Neural cell (in vitro differentiated cells): ENCODE results near the gene HOMER2.

Experiments
- EP300 ChIP-seq: fragments of 450-650 bp; conservative IDR thresholded peaks from 2 replicates; pipeline ENCODE4 v1.6.1; 2014; ENCODE audit warnings: antibody characterized with exemption, mild to moderate bottlenecking, moderate library complexity; ENCODE audit not compliant: poor library complexity, severe bottlenecking
- EZH2 ChIP-seq: fragments of 200-600, 300-800 bp; shearing (Covaris generic), sonication (generic); IDR thresholded peaks from 2 replicates; pipeline ENCODE4 v1.6.1; 2014; ENCODE audit warnings: antibody characterized with exemption, low read length, borderline replicate concordance, mild to moderate bottlenecking; ENCODE audit not compliant: insufficient read depth, poor library complexity, severe bottlenecking
- MXI1 ChIP-seq: fragments of 450-650 bp; conservative IDR thresholded peaks from 2 replicates; pipeline ENCODE4 v1.6.1; 2014; ENCODE audit warnings: antibody characterized with exemption, mild to moderate bottlenecking; ENCODE audit not compliant: poor library complexity, severe bottlenecking
- POLR2AphosphoS5 ChIP-seq: IDR thresholded peaks from 2 replicates; pipeline ENCODE4 v1.6.1; 2012
- RAD21 ChIP-seq: fragments of 450-650 bp; conservative IDR thresholded peaks from 2 replicates; pipeline ENCODE4 v1.6.1; 2014; ENCODE audit warnings: antibody characterized with exemption, mild to moderate bottlenecking, moderate library complexity
- SMC3 ChIP-seq: fragments of 450-650 bp; conservative IDR thresholded peaks from 2 replicates; pipeline ENCODE4 v1.6.1; 2014; ENCODE audit warnings: antibody characterized with exemption, mild to moderate bottlenecking, moderate library complexity; ENCODE audit not compliant: poor library complexity
- TF ChIP-seq, protein P1 (sequence below): fragments of 450-650 bp; IDR thresholded peaks from 2 replicates; pipeline ENCODE4 v1.5.1; 2014; ENCODE audit warnings: antibody characterized with exemption, mild to moderate bottlenecking, moderate library complexity; ENCODE audit not compliant: poor library complexity, severe bottlenecking
- TF ChIP-seq, protein P2 (sequence below): IDR thresholded peaks from 2 replicates; pipeline ENCODE4 v1.6.1; 2012; ENCODE audit warnings: borderline replicate concordance

DNA sequence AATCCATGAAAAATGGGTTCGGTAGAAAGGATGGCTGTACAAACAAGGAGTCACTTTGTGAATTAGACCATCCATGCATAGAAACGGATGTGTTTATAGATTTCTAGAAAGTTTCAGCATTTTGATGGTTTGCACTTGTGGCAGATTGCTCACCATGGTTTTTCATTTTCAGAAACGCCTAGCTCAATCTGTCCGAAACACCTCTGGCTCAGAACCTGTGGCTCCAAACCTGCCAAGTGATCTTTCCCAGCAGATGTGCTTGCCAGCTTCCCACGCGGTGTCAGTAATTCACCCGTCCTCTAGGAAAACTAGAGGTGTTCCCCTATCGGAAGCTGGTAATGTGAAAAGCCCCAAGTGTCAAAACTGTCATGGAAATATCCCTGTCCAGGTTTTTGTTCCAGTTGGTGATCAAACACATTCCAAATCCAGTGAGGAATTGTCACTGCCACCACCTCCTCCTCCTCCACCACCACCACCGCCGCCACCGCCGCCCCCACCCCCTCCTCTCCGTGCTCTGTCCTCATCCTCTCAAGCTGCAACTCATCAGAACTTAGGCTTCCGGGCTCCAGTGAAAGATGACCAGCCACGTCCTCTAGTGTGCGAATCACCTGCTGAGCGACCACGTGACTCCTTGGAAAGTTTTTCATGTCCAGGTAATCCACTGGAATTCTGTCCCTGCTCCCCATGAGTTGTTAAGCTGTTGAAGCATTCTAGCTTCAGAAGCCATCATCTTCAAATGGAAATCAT, 121.9 kb downstream of the HOMER2 start:
- TF ChIP-seq, protein P1, sequence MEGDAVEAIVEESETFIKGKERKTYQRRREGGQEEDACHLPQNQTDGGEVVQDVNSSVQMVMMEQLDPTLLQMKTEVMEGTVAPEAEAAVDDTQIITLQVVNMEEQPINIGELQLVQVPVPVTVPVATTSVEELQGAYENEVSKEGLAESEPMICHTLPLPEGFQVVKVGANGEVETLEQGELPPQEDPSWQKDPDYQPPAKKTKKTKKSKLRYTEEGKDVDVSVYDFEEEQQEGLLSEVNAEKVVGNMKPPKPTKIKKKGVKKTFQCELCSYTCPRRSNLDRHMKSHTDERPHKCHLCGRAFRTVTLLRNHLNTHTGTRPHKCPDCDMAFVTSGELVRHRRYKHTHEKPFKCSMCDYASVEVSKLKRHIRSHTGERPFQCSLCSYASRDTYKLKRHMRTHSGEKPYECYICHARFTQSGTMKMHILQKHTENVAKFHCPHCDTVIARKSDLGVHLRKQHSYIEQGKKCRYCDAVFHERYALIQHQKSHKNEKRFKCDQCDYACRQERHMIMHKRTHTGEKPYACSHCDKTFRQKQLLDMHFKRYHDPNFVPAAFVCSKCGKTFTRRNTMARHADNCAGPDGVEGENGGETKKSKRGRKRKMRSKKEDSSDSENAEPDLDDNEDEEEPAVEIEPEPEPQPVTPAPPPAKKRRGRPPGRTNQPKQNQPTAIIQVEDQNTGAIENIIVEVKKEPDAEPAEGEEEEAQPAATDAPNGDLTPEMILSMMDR = no peak
- TF ChIP-seq RAD21 = no peak
- TF ChIP-seq POLR2AphosphoS5 = no peak
- no peak for TF ChIP-seq EP300
- TF ChIP-seq, protein P2, sequence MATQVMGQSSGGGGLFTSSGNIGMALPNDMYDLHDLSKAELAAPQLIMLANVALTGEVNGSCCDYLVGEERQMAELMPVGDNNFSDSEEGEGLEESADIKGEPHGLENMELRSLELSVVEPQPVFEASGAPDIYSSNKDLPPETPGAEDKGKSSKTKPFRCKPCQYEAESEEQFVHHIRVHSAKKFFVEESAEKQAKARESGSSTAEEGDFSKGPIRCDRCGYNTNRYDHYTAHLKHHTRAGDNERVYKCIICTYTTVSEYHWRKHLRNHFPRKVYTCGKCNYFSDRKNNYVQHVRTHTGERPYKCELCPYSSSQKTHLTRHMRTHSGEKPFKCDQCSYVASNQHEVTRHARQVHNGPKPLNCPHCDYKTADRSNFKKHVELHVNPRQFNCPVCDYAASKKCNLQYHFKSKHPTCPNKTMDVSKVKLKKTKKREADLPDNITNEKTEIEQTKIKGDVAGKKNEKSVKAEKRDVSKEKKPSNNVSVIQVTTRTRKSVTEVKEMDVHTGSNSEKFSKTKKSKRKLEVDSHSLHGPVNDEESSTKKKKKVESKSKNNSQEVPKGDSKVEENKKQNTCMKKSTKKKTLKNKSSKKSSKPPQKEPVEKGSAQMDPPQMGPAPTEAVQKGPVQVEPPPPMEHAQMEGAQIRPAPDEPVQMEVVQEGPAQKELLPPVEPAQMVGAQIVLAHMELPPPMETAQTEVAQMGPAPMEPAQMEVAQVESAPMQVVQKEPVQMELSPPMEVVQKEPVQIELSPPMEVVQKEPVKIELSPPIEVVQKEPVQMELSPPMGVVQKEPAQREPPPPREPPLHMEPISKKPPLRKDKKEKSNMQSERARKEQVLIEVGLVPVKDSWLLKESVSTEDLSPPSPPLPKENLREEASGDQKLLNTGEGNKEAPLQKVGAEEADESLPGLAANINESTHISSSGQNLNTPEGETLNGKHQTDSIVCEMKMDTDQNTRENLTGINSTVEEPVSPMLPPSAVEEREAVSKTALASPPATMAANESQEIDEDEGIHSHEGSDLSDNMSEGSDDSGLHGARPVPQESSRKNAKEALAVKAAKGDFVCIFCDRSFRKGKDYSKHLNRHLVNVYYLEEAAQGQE = no peak
- TF ChIP-seq EZH2 = no peak
- TF ChIP-seq SMC3 = no peak
- no peak for TF ChIP-seq MXI1
